ENCODE results near the gene MED9.

DNA sequence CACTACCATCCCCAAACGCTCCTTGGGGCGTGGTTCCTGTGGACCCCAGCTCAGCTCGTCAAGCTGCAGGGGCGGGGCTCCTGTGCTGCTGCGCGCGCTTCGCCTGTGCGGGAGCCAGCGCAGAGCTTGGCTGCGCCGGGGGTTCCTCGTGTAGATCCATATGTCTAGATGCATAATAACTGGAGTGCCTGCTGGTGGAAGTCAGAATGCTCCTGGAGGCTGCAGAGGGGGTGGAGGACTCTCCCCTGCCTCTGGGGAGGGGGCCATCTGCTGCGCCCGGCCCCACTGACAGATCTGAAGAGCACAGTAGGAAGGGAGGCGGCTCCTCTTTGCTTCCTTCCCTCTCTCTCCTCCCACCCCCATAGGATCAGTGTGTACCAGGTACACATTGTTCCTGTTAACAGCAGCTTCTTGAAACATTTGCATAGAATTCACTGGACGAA is 14.8 kb downstream of the MED9 start:
- TF ChIP-seq POLR2AphosphoS5 (IDR thresholded peaks at IDR 0.05; ENCODE audit: low read depth, low read length) (no peak), POLR2A (IDR thresholded peaks at IDR 0.05; ENCODE audit: low read depth, low read length) (no peak), SPI1 (IDR thresholded peaks at IDR 0.05; ENCODE audit: low read depth, low read length) (no peak), TAF1 (IDR thresholded peaks at IDR 0.05; ENCODE audit: low read depth, low read length) (no peak), POU2F2 (IDR thresholded peaks at IDR 0.05; ENCODE audit: low read depth, low read length) (no peak), PAX5 (IDR thresholded peaks at IDR 0.05; ENCODE audit: insufficient read depth, low read length, severe bottlenecking) (no peak)
